ENCODE measurements around the gene ANKK1. TPM values are rescaled to one million over a fixed set of nuclear protein-coding genes. Genes with fewer than 3 reads are reported as not detected.
A peak's percentile ranks its signal among the peaks of the same experiment; 100 is the strongest.

ANKK1 gene
- total RNA-seq, 6 donors from 2014 or later = 0.14 to 4.4 (median 2.2) TPM

DNA sequence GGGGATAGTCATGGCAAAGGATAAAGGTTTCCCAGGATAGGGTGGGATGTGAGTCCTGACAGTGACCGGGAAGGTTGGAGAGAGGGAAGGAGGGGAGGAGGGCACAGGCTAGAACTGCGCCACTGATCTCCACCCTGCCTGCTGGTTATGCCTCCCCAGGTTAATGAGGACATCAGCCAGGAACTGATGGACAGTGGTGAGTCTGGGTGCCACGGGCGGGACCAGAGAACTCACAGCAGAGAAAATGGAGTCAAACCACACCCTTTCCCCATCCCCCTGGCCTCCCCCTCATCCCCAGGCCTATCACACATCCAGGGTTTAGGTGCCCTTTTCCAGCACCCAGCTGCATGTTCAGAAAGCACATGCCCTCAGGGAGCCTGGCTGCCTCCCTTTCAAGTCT lies 10.2 kb downstream of the ANKK1 start:
- Histone ChIP-seq H3K4me3 (no peak overlapping the region), H3K9me3 (no peaks in the 10 kb centered on the region), H3K36me3 (no peaks in the 10 kb centered on the region), H3K4me1 (no peaks in the 10 kb centered on the region), H3K27ac (no peak overlapping the region), H3K27me3 (no peaks in the 10 kb centered on the region)
- DNase-seq (no peak), ATAC-seq (ENCODE audit: low FRiP score in 2 of 2) (no peak)
- 85 to 99% methylated on average over 4 of the region's 4 CpGs for WGBS, 2 donors
- TF ChIP-seq POLR2A (IDR thresholded peaks at IDR 0.05) (no peak), POLR2AphosphoS5 (IDR thresholded peaks at IDR 0.05) (no peak), EP300 (IDR thresholded peaks at IDR 0.05) (no peak)
- TF ChIP-seq, protein P1, sequence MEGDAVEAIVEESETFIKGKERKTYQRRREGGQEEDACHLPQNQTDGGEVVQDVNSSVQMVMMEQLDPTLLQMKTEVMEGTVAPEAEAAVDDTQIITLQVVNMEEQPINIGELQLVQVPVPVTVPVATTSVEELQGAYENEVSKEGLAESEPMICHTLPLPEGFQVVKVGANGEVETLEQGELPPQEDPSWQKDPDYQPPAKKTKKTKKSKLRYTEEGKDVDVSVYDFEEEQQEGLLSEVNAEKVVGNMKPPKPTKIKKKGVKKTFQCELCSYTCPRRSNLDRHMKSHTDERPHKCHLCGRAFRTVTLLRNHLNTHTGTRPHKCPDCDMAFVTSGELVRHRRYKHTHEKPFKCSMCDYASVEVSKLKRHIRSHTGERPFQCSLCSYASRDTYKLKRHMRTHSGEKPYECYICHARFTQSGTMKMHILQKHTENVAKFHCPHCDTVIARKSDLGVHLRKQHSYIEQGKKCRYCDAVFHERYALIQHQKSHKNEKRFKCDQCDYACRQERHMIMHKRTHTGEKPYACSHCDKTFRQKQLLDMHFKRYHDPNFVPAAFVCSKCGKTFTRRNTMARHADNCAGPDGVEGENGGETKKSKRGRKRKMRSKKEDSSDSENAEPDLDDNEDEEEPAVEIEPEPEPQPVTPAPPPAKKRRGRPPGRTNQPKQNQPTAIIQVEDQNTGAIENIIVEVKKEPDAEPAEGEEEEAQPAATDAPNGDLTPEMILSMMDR (IDR thresholded peaks at IDR 0.05) = no peak

DNA sequence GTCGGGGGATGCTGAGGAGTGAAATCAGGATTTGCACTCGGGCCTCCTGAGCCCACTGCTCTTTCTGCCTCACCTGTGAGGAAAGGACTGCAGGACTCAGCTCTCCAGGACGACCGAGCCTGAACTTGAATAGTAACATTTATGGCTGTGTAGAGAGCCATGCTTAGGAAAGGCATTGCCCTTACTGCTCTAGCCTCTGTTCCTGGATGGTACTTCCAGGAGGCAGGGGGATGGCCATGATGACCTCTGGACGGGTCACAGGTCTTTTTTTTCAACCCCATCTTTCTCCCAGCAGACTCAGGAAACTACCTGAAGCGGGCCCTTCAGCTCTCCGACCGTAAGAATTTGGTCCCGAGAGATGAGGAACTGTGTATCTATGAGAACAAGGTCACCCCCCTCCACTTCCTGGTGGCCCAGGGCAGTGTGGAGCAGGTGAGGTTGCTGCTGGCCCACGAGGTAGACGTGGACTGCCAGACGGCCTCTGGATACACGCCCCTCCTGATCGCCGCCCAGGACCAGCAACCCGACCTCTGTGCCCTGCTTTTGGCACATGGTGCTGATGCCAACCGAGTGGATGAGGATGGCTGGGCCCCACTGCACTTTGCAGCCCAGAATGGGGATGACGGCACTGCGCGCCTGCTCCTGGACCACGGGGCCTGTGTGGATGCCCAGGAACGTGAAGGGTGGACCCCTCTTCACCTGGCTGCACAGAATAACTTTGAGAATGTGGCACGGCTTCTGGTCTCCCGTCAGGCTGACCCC lies 11.3 kb downstream of the ANKK1 start:
- ATAC-seq (ENCODE audit: low FRiP score in 2 of 2) (no peak), DNase-seq (peak in 1 of 2 donors; percentile 72)
- no peaks in the 10 kb centered on the region for H3K4me1 ChIP-seq
- 88% methylated on average over 12 to 19 of the region's 24 CpGs for WGBS, 2 donors
- H3K27ac ChIP-seq = no peak overlapping the region
- H3K27me3 ChIP-seq = no peaks in the 10 kb centered on the region
- no peaks in the 10 kb centered on the region for H3K9me3 ChIP-seq
- TF ChIP-seq POLR2AphosphoS5 (IDR thresholded peaks at IDR 0.05) (no peak), POLR2A (IDR thresholded peaks at IDR 0.05) (no peak), EP300 (IDR thresholded peaks at IDR 0.05) (no peak)
- TF ChIP-seq, protein P1 (IDR thresholded peaks at IDR 0.05) = no peak
- no peak overlapping the region for H3K4me3 ChIP-seq
- no peaks in the 10 kb centered on the region for H3K36me3 ChIP-seq

DNA sequence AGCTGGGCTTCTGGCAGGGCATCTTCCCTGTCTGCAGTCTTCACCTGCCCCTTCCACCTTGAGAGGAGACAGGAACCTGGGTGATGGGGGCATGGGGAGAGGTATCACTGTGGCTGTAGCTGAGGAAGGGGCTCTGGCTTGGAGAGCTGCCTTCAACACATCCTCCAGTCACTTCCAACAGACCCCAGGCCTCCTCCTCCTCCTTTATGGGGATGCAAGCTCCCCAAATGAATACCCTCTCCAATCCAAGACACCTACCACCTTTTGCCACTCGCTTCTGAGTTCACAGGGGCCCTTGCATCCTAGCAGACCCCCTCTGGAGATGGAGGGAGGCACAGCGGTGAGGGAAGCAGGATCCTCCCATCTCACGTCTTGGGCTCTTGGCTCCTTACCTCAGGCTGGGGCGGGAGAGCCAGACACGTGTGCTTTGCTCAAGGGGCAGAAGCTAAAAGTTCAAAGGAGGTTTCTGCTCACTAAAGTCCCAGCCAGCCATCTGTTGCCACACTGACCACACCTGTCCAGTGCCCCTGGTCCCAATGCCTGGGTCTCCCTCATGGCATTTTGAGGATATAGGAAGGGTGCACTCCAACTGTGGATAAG lies 13.2 kb downstream of the ANKK1 start:
- TF ChIP-seq, protein P1 (IDR thresholded peaks at IDR 0.05) = no peak
- TF ChIP-seq POLR2AphosphoS5 (IDR thresholded peaks at IDR 0.05) (no peak), EP300 (IDR thresholded peaks at IDR 0.05) (no peak), POLR2A (IDR thresholded peaks at IDR 0.05) (no peak)
- 69 to 70% methylated on average over 5 of the region's 5 CpGs for WGBS, 2 donors
- no peaks in the 10 kb centered on the region for H3K9me3 ChIP-seq

GRCh38 chr11:113401718-113402117 lies 14.1 kb downstream of the ANKK1 start:
- ATAC-seq (ENCODE audit: low FRiP score in 2 of 2) (peak in 1 of 2 donors; percentile 23), DNase-seq (peak; percentile 79 to 82)
- H3K9me3 ChIP-seq = no peaks in the 10 kb centered on the region
- 0% methylated on average over 2 of the region's 2 CpGs; no CpG with 5 or more reads in 1 of the 2 donors for WGBS, 2 donors
- no peak overlapping the region for H3K27ac ChIP-seq
- no peak overlapping the region for H3K4me3 ChIP-seq
- no peaks in the 10 kb centered on the region for H3K4me1 ChIP-seq
- TF ChIP-seq, protein P1 (IDR thresholded peaks at IDR 0.05) = no peak
- TF ChIP-seq POLR2AphosphoS5 (IDR thresholded peaks at IDR 0.05) = no peak
- no peak for TF ChIP-seq EP300 (IDR thresholded peaks at IDR 0.05)
- TF ChIP-seq POLR2A (IDR thresholded peaks at IDR 0.05) = no peak
- H3K36me3 ChIP-seq = no peaks in the 10 kb centered on the region
- no peaks in the 10 kb centered on the region for H3K27me3 ChIP-seq

More for the DNA sequence above, 13.2 kb downstream of the ANKK1 start:
- ATAC-seq (ENCODE audit: low FRiP score in 2 of 2) = no peak
- no peak overlapping the region for H3K27ac ChIP-seq
- H3K27me3 ChIP-seq = no peaks in the 10 kb centered on the region
- H3K4me3 ChIP-seq = no peak overlapping the region
- H3K4me1 ChIP-seq = no peaks in the 10 kb centered on the region
- no peaks in the 10 kb centered on the region for H3K36me3 ChIP-seq
- DNase-seq = no peak
